ENCODE measurements around the gene MYBL2.
"Not testable (repeated sequence)": the region's sequence is repeated elsewhere in the genome, so short reads cannot be mapped to it uniquely, and the experiment has no call there.

GRCh38 chr20:43757888-43758287, 91.0 kb downstream of the MYBL2 start:
- TF ChIP-seq EZH2 (IDR thresholded peaks at IDR 0.05; ENCODE audit: borderline replicate concordance); CTCF (IDR thresholded peaks at IDR 0.05; ENCODE audit: poor library complexity): not testable (repeated sequence)
